ENCODE results near the gene FXYD2.
A peak's percentile ranks its signal among the peaks of the same experiment; 100 is the strongest.

The FXYD2 gene

DNA sequence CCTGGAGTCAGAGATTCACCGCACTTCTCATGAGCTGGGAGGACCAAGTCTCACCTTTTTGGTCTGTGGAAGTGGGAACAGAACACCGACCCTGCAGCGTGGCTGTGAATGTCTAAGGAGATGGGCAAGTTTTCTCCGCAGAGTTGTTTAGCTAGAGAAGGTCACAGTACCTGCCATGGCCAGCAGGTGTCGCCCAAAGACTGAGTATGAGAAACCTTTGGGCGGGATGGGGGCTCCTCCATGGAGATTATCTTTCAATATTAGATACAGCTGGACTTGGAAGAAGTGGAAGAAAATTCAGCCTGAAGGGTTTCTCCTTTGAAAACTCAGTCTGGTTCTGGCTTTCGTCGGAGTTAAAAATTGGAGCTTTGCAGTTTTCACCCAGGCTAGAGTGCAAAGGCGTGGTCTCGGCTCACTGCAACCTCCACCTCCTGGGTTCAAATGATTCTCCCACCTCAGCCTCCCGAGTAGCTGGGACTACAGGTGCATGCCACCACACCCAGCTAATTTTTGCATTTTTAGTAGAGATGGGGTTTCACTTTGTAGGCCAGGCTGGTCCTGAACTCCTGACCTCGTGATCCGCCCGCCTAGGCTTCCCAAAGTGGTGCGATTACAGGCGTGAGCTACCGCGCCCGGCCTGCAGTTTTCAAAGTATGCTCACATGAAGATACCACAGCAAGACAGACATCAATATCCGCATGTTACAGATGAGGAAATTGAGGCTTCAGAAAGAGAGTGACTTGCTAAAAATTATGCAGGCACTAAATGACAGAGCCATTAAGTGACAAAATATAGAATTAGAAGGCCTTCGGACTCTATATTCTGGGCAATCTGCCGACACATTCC, 16.8 kb downstream of the FXYD2 start:
- peak; percentile 59 for DNase-seq (ENCODE audit: low read depth)
- TF ChIP-seq, protein P1, sequence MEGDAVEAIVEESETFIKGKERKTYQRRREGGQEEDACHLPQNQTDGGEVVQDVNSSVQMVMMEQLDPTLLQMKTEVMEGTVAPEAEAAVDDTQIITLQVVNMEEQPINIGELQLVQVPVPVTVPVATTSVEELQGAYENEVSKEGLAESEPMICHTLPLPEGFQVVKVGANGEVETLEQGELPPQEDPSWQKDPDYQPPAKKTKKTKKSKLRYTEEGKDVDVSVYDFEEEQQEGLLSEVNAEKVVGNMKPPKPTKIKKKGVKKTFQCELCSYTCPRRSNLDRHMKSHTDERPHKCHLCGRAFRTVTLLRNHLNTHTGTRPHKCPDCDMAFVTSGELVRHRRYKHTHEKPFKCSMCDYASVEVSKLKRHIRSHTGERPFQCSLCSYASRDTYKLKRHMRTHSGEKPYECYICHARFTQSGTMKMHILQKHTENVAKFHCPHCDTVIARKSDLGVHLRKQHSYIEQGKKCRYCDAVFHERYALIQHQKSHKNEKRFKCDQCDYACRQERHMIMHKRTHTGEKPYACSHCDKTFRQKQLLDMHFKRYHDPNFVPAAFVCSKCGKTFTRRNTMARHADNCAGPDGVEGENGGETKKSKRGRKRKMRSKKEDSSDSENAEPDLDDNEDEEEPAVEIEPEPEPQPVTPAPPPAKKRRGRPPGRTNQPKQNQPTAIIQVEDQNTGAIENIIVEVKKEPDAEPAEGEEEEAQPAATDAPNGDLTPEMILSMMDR (IDR thresholded peaks at IDR 0.05; ENCODE audit: insufficient read depth, low read depth, low read length, missing control alignments): peak; percentile 89

DNA sequence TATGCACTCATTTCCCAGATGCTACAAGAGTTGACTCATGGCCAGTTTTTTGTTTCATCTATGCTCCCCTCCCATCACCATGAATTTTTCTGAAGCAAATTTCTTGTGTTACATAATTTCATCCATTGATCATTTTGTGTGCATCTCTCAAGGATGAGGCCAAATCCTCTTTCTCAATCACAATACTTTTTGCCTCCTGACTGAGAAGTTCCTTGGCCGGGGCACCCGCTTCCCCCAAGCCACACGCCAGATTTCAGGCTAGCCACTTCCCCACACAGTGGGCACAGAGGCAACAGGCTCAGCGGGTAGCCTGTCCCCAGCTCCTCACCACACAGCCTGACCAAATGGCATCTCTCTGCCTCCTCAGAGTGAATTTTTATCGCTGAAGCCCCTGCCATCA, 17.7 kb downstream of the FXYD2 start:
- TF ChIP-seq, protein P1 (IDR thresholded peaks at IDR 0.05; ENCODE audit: insufficient read depth, low read depth, low read length, missing control alignments): no peak
- H3K4me3 ChIP-seq (ENCODE audit: low read length): no peak overlapping the region
- no peak for DNase-seq (ENCODE audit: low read depth)

More for the DNA sequence above, 16.8 kb downstream of the FXYD2 start:
- H3K4me3 ChIP-seq (ENCODE audit: low read length): no peak overlapping the region

DNA sequence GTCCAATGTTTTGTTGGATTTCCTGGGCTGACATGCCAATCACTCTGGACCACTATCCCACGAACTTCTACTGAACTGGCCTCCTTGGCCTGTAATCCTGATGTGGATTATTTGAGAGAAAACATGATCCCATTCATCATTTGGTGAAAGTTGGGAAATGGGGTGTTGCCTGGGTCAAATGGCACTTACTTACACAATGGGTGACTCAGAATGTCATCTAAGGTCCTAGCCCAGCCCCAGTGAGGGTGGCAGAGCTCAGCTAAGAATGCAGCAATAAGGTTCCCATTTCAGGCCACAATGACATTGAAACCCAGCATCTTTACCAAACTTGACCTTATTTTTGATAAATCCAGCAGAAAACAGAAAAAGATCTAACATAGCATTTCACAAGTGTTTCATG, 19.5 kb downstream of the FXYD2 start:
- peak; percentile 32 for DNase-seq (ENCODE audit: low read depth)
- no peak overlapping the region for H3K4me3 ChIP-seq (ENCODE audit: low read length)
- TF ChIP-seq, protein P1 (IDR thresholded peaks at IDR 0.05; ENCODE audit: insufficient read depth, low read depth, low read length, missing control alignments): no peak

DNA sequence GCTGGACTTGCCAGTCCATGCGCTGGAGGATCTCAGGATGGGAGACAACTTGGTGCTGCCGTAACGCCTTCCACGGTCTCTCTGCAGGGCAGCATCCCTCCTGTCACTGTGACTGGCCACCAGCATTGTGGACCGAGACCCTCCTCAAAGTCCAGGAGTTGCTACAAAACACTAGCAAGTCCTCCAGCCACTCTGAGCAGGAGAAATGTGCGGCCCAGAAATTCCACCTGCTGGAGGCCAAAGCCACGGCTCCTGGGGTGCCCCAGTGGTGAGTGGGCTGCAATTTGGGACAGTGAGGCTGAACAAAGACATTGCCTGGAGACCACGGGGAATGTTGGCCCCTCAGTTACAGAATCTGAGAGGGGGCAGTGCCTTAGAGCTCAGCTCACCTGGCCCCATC, 20.6 kb downstream of the FXYD2 start:
- TF ChIP-seq, protein P1 (IDR thresholded peaks at IDR 0.05; ENCODE audit: insufficient read depth, low read depth, low read length, missing control alignments): no peak
- DNase-seq (ENCODE audit: low read depth): no peak
- no peak overlapping the region for H3K4me3 ChIP-seq (ENCODE audit: low read length)

DNA sequence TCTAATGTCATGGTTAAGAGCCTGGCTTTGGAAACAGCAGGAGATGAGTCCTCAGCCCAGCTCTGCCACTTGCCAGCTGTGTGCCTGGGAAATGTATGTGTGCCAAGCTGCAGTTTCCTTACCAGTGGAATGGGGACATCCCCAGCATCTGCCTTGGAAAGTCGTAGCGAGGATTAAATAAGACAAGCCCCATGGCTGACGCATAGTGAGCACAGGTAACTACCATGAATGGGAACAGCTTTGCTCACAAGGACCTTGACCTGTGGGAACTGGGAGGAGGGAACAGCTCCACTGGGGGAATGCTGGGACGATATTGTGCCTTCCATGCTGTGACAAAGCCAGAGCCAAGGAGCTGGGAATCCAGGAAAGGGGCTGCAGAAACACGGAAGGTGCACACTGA, 24.9 kb downstream of the FXYD2 start:
- no peak for DNase-seq (ENCODE audit: low read depth)
- H3K4me3 ChIP-seq (ENCODE audit: low read length): no peak overlapping the region
- TF ChIP-seq, protein P1 (IDR thresholded peaks at IDR 0.05; ENCODE audit: insufficient read depth, low read depth, low read length, missing control alignments): no peak

DNA sequence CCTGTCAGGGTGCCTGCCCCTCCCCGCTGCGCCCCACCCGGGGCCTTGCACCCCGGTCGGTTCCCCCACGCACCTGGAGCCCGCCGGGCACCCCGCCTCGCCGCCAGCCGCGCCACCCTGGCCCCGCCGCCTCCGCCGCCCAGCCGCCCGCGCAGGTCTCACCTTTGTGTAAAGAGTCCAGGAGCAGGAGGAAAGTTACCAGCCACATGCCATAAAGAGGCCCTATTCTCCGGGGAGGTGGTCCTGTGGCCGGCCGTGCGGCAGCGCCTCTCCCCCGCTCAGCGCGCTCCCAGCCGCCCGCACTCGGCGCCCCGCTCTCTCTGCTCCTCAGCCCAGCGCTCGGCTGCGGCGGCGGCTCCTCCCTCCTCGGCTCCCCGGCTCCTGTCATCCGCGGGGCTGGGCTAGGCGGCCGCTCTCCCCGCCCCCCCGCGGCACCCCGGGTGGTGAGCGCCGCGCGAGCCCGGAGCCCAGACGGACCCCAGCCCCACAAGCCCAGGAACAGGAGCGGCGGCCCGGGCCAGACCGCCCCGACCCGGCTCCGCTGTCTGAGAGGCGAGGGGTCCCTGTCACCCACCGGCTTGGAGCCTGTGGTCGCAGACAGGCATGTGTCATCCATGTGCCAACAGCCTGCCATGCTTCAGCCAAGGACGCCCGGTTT, 27.5 kb downstream of the FXYD2 start, which contains the start of gene DSCAML1:
TSS of gene DSCAML1 (minus strand) at position 345 of the 658 bp plus-strand sequence. CDS start at position 208, 137 bp downstream.
- TF ChIP-seq, protein P1 (IDR thresholded peaks at IDR 0.05; ENCODE audit: insufficient read depth, low read depth, low read length, missing control alignments): no peak
- DNase-seq (ENCODE audit: low read depth): peak; percentile 18
- H3K4me3 ChIP-seq (ENCODE audit: low read length): no peak within 1 kb of the TSS
